Measurements from ENCODE around the gene CDK6.
"Not testable (repeated sequence)": the region's sequence is repeated elsewhere in the genome, so short reads cannot be mapped to it uniquely, and the experiment has no call there.

Gene CDK6

DNA sequence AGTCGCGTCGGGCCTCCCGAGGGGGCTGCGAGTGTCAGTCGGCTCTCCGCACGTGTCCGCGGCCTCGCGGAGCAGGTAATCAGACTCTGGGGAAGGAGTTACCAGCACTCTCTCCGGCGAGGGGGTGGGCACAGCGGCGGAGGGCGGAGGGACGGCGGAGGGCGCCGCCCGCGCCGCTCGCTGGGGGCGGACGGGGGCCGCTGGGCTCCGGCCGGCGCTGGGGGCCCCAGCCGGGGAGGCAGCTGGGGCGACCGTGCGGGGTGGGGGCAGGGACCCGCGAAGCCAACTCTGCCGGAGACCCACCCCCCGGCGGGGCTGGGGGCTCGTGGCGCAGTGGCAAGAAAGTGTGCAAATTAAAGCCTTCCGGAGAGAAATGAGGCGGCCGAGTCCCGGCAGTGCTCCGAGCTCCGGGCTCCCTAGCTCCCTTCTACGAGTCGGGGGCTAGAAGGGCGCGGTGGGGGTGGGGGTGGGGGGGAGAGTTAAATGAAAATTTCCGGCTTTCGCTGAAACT is at the start of gene CDK6:
TSS of gene CDK6 (minus strand) at position 85 of the 511 bp plus-strand sequence. CDS start 3,250 bp downstream, outside the sequence.
- peak; percentile 77 for DNase-seq

DNA sequence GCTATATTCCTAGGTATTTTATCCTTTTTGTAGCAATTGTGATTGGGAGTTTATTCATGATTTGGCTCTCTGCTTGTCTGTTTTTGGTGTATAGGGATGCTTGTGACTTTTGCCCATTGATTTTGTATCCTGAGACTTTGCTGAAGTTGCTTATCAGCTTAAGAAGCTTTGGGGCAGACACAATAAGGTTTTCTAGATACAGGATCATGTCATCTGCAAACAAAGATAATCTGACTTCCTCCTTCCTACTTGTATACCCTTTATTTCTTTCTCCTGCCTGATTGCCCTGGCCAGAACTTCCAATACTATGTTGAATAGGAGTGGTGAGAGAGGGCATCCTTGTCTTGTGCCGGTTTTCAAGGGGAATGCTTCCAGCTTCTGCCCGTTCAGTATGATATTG is 49.7 kb upstream of the CDK6 start:
- DNase-seq, result not testable (repeated sequence)

- DNase-seq, result no peak
Measured at GRCh38 chr7:92884218-92884617, 47.8 kb upstream of the CDK6 start.

DNA sequence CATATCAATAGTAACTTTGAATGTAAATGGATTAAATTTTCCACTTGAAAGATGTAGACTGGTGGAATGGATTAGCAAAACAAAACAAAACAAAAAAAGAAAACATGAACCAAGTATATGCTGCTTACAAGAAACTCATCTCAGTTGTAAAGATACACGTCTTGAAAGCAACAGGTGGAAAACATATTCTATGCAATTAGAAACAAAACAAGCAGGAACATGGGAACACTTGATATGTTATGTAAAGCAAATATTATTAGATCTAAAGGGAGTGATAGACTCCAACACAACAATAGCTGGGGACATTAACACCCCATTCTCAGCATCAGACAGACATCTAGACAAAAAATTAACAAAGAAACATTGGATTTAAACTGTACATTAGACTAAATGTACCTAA is 46.4 kb upstream of the CDK6 start:
- DNase-seq, result no peak

- no peak for DNase-seq
Measured at GRCh38 chr7:92881091-92881485, 44.7 kb upstream of the CDK6 start.

DNA sequence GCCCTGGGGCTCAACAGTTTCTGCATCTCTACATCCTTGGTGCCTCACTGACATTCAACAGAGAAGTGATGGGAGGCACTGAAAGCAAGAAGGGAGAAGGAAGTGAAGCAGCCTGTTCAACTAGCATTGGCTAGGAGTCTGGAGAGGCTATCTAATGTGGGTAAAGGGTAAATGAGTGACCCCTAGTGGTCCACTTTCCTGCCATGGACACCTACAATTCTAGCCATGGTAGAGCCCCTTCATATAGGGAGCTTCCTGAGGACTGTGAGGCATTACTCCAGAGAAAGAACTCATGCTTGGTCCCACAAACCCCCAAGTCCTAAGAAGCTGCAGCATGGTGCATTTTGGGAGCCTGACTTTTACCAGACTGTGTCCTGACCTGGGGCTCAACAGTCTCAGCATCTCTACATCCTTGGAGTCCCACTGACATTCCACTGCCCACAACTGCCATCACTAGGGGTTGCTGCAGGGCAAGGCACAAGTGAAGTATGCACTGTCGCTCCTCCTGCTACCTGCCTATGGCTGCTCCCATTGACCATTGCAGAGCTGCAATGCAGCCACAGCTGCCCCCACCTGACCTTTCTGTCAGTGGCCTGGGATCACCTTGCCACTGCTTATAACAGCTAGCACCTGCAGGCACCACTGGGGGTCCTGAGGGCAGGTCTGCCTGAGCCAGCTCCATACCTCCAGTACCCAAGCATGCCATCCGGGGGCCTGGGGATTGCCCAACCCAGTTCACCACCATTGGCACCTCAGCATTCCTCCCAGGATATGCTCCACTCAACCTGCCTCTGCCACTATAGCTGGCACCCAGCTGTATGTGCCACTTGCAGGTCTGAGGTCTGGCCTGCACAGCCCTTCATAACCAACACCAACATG is 44.1 kb upstream of the CDK6 start:
- DNase-seq, result no peak

DNA sequence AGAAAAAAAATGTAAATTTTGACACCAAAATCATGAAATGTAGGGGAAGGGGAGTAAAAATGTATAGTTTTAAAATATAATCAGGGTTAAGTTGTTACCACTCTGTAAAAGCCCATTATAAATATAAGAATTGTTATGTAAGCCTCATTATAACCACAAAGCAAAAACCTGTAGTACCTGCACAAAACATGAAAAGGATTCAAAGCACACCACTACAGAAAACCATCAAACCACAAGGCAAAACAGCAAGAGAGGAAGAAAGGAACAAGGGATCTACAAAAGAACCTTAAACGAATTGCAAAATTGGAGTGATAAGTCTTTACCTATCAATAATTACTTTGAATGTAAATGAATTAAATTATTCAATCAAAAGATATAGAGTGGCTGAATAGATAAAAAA is 41.0 kb upstream of the CDK6 start:
- no peak for DNase-seq

DNA sequence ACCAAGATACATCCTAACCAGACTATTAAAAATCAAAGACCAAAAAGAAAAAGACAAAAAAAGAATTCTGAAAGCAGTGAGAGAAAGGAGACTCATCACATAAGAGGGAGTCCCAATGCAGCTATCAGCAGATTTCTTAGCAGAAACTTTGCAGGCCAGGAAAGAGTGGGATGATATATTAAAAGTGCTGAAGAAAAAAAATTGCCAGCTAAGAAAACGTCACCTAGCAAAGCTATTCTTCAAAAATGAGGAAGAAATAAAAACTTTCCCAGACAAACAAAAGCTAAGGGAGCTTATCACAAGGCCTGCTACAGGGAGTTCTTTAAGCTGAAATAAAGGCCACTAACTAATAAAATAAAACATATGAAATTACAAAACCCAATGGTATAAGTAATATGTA is 40.5 kb upstream of the CDK6 start:
- no peak for DNase-seq

DNA sequence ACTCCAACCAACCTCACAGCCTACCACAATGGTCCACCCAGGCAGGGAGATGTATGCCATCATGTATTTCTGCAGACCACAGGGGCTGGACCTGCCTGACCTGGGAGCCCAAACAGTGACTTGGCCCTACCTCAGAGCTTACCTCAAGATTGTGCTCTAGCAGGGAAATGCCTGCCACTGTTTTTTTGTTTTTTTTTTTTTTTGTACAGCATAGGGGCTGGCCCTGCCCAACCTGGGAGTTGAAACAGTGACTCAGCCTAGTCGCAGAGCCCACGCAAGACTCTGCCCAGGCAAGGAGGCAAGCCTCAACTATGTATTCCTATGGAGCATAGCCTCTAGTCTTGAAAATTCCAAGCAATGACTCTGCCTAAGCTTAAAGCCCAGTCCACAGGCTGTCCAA is 39.3 kb upstream of the CDK6 start:
- peak; percentile 34 for DNase-seq

DNA sequence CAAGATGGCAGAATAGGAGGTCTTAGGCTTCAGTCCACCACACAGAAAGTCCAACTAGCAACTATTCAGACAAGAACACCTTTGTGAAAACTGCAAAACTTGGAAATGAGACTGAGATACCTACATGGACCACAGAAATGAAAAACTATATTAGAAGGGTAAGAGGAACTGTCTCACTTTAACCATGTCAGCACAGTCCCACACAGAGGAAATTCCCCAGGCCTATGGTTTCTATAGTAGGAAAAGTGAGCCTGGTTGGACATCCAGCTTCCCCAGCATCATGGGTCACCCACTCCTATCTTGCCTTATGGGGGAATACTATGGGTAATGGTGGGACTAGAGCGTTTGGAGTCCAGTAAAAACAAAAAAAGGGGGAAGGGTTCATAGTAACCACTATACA is 38.8 kb upstream of the CDK6 start:
- no peak for DNase-seq

- no peak for DNase-seq
Measured at GRCh38 chr7:92874567-92874966, 38.2 kb upstream of the CDK6 start.

DNA sequence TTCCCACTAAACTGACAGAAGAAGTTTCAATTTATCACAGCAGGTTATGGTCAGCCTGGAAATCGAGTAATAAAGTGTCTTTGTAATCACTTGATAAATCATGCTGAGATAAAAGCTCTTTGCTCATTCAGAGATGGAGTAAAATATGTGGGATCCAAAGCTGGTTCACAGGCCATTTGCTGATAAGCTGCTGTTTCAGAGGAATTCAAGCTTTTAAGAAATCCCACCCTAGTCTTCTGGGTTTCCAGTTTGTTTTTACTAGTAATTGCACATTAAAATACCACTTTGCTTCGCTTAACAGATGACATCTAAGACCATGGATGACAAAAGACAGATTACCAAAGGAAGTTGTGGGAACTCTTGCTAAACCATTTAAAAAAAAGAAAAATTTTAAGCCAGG is 37.4 kb upstream of the CDK6 start:
- DNase-seq, result no peak

- no peak for DNase-seq
Measured at GRCh38 chr7:92872701-92873100, 36.3 kb upstream of the CDK6 start.

GRCh38 chr7:92868683-92869293 is 32.4 kb upstream of the CDK6 start:
- DNase-seq, result no peak

GRCh38 chr7:92864169-92864568 is 27.8 kb upstream of the CDK6 start:
- DNase-seq, result peak; percentile 42

DNA sequence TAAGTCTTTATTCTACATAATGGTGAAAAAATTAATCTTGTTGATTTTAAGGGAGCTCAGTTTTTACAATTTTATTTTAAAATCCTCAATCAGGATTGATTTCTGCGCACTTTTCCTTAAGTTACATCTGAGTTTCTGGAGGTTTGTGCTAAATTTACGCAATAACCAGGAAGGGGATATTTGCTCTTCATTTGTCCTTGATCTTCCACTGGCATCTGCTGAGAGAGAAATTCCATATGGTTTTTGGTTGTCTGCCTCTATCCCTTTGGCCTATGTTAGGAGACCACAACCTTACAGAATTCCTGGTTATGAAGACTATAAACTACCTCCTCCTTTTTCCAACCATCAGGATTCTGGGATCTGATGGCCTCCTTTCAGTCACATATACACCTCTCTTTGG is 20.1 kb upstream of the CDK6 start:
- no peak for DNase-seq

GRCh38 chr7:92854501-92855238 is 18.3 kb upstream of the CDK6 start:
- peak; percentile 30 for DNase-seq

DNA sequence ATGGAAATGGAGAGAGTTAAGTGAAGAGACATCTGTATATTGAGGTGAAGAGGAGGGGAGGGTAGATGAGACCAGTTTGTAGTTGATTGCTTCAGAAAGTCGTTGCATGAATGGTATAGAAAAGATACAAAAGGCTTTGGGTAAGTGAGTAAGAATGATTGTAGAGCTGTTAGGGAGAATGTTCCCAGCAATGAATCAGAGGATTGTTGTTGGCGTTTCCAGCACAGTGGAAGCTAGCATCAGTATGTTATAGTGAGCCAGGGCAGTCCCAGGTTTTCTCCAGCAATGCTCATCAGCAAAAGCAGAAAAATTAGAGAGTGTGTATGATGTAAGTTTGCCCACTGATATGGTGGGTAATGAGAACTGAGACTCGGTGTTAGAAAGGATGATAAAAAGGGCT is 15.4 kb upstream of the CDK6 start:
- peak; percentile 21 for DNase-seq

GRCh38 chr7:92850516-92850915 is 14.1 kb upstream of the CDK6 start:
- no peak for DNase-seq

DNA sequence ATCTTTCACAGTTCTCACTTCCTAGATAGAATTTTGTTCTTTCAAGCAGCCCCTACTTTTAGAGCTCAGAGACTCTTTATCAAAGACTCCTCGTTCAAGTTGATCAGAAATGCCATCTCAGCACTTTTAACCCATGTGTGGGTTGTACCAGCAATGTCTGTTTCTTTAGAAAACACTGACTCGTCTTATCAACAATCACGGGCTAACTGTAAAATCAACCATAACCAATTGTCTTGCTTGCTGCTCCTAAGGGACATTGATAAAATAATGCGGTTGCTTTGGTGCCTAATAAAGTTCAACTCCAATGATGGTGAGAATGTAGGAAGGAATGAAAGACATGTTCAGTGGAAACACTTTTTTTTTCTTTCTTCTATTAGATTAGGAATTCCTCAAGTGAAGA is 12.9 kb upstream of the CDK6 start:
- no peak for DNase-seq

- DNase-seq, result no peak
Measured at GRCh38 chr7:92848851-92849250, 12.5 kb upstream of the CDK6 start.

DNA sequence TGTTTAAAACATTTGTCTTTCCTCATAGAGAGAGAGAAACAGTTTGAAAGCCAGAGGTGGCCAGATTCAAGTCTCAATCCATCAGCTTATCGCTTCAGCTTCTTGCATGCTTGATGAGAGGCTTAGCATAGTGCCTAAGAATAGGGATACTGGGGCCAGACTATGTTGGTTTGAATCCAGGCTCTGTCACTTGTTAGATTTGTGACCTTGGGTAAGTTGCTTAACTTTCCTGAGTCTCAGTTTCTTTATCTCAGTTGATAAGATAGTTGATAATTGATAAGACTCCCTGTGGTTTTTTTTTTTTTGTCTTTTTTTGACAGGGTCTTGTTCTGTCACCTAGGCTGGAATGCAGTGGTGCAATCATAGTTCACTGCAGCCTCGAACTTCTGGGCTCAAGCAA is 12.1 kb upstream of the CDK6 start:
- DNase-seq, result no peak

- peak; percentile 26 for DNase-seq
Measured at GRCh38 chr7:92847305-92847704, 10.9 kb upstream of the CDK6 start.

GRCh38 chr7:92845736-92846135 is 9.4 kb upstream of the CDK6 start:
- DNase-seq, result no peak

All from stimulated activated CD4-positive, alpha-beta T cell treated with anti-CD3 and anti-CD28 coated beads, Interleukin-1b, Interleukin-23, amount 100 ng/mL, for 48 hours (primary cell).